ENCODE results near the gene MT1HL1.

Gene MT1HL1

DNA sequence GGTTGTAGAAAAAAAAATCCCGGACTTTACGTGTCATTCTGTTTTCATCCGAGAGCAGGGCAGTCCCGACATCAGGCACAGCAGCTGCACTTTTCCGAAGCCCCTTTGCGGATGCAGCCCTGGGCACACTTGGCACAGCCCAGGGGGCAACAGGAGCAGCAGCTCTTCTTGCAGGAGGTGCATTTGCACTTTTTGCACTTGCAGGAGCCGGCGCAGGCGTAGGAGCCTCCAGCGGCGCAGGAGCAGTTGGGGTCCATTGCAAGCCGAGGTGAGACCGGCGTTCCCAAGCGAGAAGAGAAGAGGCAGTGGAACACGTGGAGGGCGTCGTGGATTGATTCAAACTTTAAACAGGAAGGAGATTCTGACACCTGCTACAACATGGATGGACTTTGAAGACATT, at the start of gene MT1HL1:
Gene MT1HL1, minus strand, starts transcription at position 326 of the 400 bp plus-strand sequence. Its CDS starts 69 bp downstream, at position 257.
- no peak for DNase-seq

DNA sequence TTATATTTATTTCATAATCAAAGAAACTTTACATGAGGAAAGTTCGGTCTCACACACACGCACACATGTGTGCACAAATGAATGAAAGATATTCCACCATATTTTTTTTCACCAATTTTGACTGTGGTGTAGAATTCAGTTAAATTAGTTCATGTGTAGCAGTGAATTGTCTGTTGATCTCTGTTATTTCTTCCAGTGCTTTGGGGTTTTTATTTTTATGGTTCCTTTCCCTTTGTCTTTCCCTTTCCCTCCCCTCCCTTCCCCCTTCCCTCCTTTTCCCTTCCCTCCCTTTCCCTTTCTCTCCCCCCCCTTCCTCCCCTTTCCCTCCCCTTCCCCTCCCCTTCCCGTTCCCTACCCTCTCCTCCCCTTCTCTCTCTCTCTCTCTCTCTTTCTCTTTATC, 46.7 kb upstream of the MT1HL1 start:
- no peak for DNase-seq

DNA sequence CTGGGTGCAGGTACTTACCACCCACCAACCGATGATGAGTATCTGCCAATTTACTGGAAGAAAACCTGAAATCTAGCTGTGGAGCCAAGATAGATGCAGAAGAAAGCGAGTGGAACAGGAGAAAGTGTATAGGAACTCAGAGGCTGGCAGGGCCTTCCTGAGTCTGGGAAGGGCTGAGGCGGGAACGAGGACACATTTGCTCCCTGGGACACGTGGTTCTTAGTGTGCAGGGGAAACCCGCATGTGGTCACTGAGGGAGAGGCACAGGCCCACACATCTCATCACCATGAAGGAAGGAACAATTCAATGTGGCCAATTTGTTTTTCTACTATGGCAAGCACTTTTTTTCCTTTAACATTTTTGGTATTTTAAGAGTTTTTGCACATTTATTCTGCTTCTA, 45.9 kb upstream of the MT1HL1 start:
- DNase-seq = no peak

DNA sequence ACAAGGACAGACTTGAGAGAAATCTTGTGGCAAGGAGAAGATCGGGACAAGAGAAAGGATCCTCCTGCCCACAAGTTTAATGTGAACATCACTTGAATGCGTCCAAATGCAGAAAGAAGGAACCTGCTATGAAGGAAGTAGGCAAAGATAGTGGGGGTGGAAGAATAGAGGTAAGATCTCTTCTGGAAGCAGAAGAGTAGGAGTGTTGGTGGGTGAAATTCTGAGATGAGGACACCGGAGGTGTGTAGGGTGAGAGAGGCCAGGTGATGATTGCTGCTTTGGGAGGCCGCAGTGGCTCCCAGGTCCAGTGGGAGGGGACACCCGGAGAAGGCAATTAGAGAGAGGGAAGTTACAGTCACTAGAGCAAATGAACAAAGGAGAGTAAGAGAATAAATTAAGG, 44.6 kb upstream of the MT1HL1 start:
- no peak for DNase-seq

DNA sequence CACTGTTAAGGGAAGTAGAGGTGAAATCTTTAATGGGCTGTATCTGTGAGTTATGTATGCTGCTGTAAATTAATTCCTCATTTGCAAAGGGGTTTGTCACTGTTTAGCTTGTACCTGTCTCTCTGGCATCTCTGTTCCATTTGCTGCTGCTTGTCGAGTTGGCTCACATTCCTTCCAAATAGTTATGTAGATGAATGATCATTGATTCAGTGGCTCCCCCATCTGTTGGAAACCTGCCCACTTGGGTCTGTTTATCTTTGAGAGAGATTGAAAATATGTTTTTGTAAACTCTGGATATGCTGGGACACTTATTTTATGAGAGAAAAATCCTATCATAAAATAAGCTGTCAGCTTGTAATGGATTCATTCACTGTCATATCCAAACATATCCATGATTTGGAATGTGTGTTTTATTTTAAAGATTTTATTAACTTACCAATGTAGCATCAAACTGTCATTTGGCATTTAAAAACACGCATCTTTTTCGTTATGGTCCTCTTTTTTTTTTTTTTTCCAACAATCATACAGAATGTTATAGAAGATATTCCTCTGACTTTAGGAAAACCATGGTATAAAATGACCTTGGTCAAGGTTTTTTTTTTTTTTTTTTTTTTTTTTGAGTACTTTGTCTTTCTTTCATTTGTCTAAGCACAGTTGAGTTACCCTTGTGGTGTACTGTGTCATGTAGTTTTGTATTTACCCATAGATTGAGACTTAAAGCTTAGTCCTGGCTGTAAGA, 41.2 kb upstream of the MT1HL1 start:
- DNase-seq = no peak

DNA sequence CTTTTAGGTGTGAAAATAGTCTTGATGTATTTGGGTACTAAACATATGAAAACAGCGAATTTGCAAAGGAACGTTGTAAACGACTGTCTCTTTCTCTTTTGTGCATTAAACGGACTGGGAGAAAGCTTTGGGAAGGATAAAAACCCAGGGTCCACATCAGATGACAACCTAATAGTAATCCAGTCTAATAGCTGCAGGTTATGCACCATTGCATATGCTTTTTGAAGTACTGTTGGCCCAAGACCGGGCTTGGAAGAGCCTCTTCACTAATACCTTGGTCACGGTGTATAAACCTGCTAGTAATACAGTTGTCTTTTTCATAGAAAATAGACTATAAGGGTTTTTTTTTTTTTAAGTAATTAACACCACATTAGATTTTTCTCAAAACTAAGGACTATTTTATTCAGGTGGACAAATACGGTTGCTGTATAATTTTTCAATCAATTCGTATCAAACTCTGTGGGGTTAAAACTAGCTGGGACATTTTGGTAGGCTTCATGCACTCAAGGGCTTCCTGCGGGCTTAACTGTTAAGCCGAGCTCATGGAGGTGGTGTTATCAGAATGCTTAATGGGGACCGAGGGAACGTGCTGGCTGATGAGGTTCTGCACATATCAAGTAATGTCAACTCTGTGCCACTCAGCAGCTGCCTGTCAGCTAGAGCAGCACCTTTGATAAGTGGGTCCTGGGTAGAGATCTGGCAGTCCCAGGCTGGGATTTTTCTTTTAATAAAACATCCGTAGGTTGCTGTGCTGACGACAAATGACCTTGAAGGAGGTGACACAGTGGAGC, 39.8 kb upstream of the MT1HL1 start:
- DNase-seq = no peak

DNA sequence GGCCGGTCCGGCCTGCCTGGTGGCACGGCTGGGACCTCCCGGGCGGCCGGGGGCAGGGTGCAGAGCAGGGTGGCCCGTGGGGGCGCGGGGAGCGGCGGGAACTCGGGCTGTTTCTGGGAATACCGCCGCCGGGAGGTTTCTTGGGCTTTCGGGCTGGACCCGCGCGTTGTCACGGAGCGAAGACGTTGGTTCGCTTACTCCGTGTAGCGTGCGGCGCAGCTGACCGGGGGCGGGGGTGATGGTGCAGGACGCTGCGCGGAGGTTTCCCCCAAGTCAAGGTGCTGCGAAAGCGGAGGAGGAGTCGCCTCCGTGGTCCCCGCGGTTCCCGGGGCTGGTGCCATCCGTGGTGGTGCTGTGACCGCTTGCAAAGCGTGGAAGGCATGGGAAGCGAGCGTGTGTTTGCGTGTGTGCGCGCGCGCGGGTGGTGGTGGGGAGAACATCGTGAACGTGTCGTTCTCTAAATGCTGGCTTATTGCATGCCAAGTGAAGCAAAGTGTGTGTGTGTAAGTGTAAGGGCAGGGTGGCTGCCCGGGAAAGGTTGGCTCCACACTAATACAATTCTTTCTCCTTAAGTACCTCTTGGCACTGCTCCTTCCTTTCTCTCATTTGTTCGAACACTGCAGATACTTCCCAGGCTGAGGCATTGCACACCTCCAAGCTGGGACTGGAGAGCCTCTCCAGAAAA, 38.8 kb upstream of the MT1HL1 start:
- no peak for DNase-seq

DNA sequence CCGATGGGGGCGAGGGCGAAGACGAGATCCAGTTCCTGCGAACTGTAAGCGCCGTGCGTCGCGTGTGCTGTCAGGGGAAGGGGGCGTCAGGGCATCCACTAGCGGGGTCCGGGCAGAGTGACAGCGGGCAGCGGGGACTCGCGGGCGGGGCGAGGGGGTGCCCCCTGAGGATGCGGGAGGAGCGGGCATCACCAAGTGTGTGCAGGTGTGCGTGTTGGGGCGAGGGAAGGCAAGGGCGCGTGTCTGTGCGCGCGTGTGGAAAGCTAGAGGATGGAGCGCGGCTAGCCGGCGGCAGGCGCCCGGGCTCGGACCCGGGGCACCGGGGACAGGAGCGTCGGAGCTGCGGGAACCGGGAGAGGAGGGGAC, 38.3 kb upstream of the MT1HL1 start:
- DNase-seq = no peak

DNA sequence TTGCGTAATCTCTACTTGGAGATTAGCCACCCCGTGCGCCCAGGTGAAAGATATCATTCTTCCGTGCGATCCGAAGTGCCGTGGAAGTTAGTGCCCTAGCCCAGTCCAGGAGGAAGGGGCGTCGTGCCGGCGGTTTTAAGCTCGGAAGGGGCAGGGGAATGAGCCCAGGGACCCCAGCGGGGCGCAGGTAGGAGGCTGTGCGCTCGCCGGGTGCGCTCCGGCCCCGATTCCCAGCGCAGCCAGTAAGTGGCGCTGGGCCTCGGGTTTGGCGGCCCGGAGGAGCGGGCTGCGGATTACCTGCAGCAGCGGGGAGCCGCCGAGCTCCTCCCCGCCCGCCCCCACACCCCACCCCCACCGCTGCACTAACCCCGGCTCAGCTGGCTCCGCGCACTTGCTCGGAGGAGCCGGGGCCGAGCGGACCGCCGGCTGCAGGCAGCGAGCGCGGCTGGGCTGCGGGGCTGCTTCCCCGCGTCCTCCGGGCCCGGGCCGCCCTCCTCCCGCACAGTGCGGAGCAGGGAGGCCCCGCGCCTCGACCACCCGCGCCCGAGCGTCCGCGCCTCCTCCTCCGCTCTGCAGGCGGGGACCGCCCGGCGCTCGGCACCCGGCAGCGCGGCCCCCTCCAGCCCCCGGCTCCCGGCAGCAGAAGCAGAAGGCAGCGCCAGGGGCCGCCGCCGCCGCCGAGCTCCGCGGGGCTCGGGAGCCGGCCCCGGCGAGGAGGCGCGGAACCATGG, 37.7 kb upstream of the MT1HL1 start, which contains the start of gene RYR2:
Gene RYR2, plus strand, starts transcription at position 390 of the 731 bp plus-strand sequence. Its CDS starts 338 bp downstream, at position 728.
- DNase-seq = no peak

DNA sequence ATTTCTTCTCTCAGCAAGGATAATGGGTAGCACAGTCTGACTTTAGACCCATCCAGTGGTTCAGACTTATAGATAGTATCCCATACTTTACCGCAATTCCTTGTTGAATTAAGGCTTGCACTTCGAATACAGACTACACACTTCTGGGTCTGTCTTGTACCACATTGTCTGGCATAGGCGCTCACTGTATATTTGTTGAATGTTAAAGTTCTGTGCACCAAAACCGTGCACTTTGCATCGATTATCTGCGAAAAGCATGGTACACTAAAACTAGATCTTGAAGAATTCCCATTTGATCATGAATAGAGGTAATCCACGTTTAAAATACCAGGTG, 37.2 kb upstream of the MT1HL1 start:
- no peak for DNase-seq

DNA sequence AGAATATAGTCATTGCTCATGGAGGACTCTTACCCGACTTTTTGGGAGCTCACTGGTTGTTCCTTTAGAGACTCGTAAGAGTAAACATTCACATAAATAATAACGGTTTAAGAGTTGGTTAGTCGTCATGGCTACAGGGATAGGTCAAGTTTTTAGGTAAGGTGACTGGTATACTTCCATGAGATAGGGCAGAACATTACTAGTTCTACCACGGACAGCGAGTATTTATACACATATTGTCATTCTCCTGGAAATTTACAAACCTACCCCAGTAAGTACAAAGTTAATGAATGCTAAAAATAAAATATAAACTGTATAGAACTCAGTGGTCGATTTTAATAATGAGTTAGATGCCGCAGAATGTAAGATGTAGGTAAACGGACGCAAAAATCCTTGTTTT, 36.6 kb upstream of the MT1HL1 start:
- DNase-seq = no peak

DNA sequence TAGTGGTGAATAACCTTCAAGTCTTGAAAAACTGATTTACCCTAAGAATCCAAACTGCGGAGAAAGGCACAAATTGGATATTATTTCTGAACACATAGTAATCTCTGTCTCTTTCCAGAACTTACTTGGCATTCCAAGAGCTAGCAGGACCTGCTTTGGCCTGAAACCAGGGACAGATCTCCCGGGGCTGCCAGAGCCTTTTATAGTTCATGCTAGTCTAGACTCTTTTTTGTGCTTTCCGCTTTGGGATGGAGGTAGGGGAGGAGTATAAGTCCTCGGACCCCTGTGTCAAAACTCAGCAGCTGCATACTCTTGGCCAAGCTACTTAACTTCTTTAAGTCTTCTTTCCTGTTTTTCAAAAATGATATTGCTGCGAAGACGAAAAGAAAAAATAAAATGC, 34.0 kb upstream of the MT1HL1 start:
- no peak for DNase-seq

DNA sequence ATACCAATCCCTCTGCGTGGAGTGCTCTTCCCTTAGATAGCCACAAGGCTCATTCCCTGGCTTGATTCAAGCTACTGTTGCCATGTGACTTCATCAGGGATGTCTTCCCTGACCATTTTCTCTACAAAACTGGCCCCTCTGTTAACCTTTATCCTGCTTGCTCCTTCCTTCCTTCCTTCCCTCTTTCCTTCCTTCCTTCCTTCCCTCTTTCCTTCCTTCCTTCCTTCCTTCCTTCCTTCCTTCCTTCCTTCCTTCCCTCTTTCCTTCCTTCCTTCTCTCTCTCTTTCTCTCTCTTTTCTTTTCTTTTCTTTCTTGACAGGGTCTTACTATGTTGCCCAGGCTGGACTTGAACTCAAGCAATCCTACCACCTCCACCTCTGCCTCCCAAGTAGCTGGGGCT, 31.5 kb upstream of the MT1HL1 start:
- DNase-seq = no peak

DNA sequence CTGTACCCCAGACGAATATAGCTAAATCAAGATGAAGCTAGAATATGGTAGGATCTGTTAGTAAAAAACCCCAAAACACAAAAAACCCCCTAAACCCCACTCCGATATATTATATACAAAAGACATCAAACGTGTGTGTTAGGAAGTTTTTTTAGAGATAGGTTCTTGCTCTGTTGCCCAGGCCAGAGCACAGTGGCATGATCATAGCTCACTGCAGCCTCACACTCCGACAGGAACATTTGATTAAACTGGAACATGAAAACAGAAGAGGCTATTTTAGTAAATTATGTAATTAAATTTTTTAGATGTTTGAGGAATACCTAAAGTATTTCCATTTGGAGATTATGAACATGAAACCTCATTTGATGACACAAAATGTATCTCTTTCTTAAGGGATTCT, 29.6 kb upstream of the MT1HL1 start:
- no peak for DNase-seq

DNA sequence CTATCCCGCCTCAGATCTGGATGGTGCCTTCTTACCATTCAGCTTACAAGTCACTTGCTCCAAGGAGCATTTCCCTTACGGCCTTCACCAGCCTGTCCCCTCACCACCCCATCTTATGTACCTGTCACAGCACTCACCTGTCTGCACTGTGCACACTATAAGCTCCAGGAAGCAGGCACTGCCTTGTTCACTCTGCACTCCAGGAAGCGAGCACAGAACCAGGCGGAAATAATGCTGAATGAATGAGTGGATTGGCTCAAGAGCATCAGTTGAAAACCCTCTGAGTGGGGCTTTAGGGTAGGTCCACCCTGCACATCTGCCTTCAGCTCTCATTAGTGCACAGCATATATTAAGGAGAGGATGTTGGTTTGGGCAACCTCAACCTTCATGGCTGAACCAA, 28.8 kb upstream of the MT1HL1 start:
- no peak for DNase-seq

DNA sequence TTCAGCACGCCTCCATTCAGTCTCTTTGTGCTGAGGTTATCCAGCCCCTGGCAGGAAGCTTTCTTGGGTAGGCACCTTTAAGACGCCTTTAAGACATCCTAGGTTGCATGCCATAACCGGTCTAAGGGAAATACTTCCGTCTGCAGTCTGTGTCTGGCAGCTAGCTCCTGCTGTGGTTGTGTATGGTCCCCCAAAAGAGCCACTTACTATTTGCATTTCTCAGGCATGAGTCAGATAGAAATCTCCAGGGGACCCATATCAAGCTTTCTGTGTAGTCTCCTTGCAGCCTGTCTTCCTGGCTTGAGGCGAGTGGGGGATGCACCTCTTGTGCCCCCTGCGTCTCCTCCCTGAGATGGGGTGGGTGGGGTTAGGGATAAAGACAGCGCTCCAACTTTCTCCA, 27.8 kb upstream of the MT1HL1 start:
- DNase-seq = no peak

DNA sequence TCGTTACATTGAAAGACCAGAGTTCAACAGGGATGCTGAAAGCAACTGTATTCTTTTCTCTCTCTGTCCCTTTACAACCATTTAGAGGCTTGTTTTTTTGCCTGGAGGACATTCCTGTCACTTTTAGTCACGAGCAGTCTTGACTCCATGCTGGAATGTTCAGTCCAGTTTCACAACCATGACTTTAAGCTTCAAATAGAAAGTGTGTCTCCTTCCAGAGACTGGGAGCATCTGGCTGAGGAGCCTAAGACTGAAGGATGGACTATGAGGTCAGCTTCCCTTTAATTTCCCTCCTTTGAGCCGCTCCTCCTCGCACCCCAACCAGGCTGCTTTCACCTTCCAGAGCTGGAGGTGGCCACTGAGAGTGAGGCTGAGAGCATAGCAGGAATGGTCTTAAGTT, 27.2 kb upstream of the MT1HL1 start:
- no peak for DNase-seq

DNA sequence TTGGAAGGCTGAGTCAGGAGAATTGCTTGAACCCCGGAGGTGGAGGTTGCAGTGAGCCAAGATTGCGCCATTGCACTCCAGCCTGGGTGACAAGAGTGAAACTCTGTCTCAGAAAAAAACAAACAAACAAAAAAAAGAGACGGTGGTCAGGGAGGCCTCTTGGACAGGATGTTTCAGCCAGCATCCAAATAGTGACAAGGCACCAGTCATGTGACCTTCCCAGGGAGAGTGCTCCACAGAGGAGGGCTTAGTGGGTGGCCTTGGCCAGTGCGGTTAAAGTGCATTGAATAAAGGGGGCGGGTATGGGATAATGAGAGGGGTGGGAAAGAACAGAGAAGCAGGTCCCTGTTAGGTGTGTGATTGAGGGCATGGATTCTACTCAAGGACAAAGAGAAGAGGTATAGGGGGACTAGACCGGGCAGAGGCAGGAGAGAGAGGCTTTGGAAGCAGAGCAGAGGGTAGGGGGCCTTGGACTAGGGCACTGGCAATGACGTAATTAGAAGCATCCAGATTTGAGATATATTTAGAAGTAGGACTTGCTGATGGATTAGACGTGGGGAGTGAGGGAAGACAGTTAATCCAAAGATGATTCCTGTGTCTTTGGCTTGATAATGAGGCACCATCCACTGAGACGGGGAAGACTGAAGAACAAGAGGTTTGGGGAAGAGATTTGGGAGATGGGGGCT, 25.8 kb upstream of the MT1HL1 start:
- no peak for DNase-seq

DNA sequence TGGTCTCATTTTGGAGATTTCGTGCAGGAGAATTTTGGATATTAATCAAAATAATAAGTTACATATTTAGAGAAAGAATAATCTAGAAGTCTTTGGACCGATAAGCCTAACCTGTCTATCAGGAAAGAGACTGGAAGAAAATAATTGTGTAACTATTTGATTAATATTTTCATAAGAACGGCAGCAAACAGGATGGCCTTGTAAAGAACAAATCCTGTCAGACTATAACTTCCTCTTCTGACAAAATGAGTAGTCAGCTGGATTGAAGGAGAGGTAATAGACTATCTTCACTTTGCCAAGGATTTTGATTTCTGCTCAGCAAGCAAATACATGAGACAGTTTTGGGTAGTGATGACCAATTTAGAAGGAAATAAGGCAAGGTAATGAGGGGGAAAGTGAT, 25.0 kb upstream of the MT1HL1 start:
- no peak for DNase-seq

DNA sequence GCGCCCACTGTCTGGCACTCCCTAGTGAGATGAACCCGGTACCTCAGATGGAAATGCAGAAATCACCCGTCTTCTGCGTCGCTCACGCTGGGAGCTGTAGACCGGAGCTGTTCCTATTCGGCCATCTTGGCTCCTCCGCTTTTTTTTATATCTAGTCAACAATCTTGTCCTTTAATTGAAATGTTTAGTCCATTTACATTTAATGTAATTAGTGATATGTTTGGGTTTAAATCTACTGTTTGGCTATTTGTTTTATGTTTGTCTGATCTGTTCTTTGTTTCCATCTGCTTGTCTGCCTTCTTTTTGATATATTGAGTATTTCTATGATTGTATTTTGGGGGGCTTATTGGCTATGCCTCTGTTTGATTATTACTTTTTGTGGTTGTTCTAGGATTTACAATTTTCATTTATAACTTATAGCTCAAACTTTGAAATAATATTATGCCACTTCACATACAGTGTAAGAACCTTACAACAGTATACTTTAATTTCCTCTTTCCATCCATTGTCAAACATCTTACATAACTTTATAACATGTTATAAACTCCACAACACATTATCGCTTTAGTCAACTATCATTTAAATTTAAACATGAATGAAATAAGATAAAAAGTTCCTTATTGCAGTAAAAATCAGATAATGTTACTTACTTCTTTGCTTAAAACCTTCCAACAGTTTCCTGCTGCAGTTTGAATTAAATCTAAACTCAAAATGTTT, 21.3 kb upstream of the MT1HL1 start:
- no peak for DNase-seq

DNA sequence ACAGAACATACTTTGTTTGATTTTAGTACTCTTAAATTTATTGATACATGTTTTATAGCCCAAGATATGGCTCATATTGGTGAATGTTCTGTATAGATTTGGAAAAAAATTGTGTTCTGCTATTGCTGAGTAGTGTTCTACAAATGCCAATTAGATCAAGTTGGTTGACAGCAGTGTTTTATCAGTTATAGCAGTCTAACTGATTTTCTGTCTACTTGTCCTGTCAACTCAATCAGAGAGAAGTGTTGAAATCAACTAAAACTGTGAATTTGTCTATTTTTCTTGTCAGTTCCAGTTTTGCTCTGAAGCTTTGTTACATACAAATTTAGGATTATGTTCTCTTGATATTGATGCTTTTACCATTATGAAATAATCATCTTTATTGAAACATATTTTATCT, 14.7 kb upstream of the MT1HL1 start:
- DNase-seq = no peak

DNA sequence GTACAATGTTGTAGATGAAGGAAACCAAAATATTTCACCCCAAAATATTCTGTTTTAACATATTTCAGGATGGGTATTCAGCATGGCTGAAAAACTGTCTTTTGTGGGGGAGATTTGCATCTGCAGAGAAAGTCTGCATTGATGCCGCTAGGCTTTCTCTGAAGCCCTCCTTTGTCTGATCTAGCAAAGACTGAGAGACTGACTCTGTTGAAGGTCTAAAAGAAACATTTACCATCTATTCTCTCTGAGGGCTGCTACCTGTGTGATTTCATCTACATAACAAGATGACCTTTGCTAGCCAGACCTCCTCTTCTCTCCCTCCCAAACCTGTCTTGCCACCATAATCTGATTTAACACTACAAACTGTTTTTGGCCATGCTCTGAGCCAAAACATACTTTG, 12.4 kb upstream of the MT1HL1 start:
- no peak for DNase-seq

Measured in activated T-cell treated with anti-CD3 and anti-CD28 coated beads, Interleukin-2, amount 50 U/mL, for 1 hour (primary cell).